Panc1 (cell line): ENCODE data around the gene CDH6. TPM values are rescaled to one million over a fixed set of nuclear protein-coding genes. Genes with fewer than 3 reads are reported as not detected.

Experiments
- ATAC-seq: fragments of 200-7000 bp; cut with Tn5 transposase; 2 replicates; pipeline ENCODE4 v1.9.1; 2020; ENCODE audit warnings: mild to moderate bottlenecking, moderate library complexity
- BruUV-seq: library from RNA; stranded (reverse); fragments of 400-500 nt; replicated peaks from 2 replicates; lab custom pipeline; 2021; lab: Mats Ljungman, UMichigan
- CTCF ChIA-PET: fragments of 300-600 bp; sonication (Branson Sonifier 250); formaldehyde crosslinking; loops from one replicate; lab custom pipeline; 2022; ENCODE audit warnings: antibody characterized with exemption; lab: Charles Lee
- POLR2A ChIA-PET: fragments of 300-600 bp; sonication (Branson Sonifier 250); formaldehyde crosslinking; loops from one replicate; lab custom pipeline; 2022; ENCODE audit warnings: antibody characterized with exemption; lab: Charles Lee
- DNase-seq: peaks from one replicate; pipeline ENCODE4 v3.0.0-alpha.2; 2010; ENCODE audit warnings: low read depth, low spot score
- H3K27ac ChIP-seq: 2 replicates; pipeline ENCODE4 v1.5.1; 2011; ENCODE audit warnings: mild to moderate bottlenecking, low read length, inconsistent platforms
- H3K27me3 ChIP-seq: fragments of 200-500 bp; sonication (Bioruptor generic); 2 replicates; pipeline ENCODE4 v1.6.0; 2014; ENCODE audit warnings: low read length, inconsistent platforms; ENCODE audit not compliant: control insufficient read depth, insufficient read depth
- H3K36me3 ChIP-seq: fragments of 200-500 bp; sonication (Bioruptor generic); 2 replicates; pipeline ENCODE4 v1.5.1; 2014; ENCODE audit warnings: inconsistent platforms, mild to moderate bottlenecking, low read length, moderate library complexity; ENCODE audit not compliant: control insufficient read depth, insufficient read depth
- H3K4me1 ChIP-seq: 2 replicates; pipeline ENCODE4 v1.5.1; 2011; ENCODE audit warnings: inconsistent platforms, mild to moderate bottlenecking, low read length, moderate library complexity; ENCODE audit not compliant: control insufficient read depth, insufficient read depth
- H3K4me3 ChIP-seq, 2 experiments: 2 replicates each; pipeline ENCODE4 v1.5.1; 2011 to 2012; ENCODE audit warnings: low read depth in 2 of 2, low read length in 2 of 2, mild to moderate bottlenecking in 2 of 2, inconsistent platforms in 1 of 2, moderate library complexity in 1 of 2
- H3K9me3 ChIP-seq: fragments of 200-500 bp; sonication (Bioruptor generic); 2 replicates; pipeline ENCODE4 v1.5.1; 2014; ENCODE audit warnings: low read depth, mild to moderate bottlenecking, inconsistent platforms, low read length, moderate library complexity; ENCODE audit not compliant: control insufficient read depth, insufficient read depth
- CTCF ChIP-seq: fragments of 450-650 bp; IDR thresholded peaks from 2 replicates; pipeline ENCODE4 v1.5.1; 2017; ENCODE audit warnings: mild to moderate bottlenecking
- POLR2AphosphoS5 ChIP-seq: IDR thresholded peaks from 2 replicates; pipeline ENCODE4 v1.6.1; 2012; ENCODE audit warnings: mild to moderate bottlenecking, low read depth, low read length, moderate library complexity
- REST ChIP-seq, 2 experiments: IDR thresholded peaks; 2 replicates each; pipeline ENCODE4 v1.6.1; 2011 to 2012; ENCODE audit warnings: low read depth in 2 of 2, control low read depth in 1 of 2, low read length in 1 of 2, mild to moderate bottlenecking in 1 of 2, moderate library complexity in 1 of 2; ENCODE audit not compliant: insufficient read depth in 1 of 2
- SIN3A ChIP-seq: IDR thresholded peaks from 2 replicates; pipeline ENCODE4 v1.6.1; 2012; ENCODE audit warnings: low read depth, mild to moderate bottlenecking, low read length, moderate library complexity, borderline replicate concordance; ENCODE audit not compliant: insufficient read depth
- TCF7L2 ChIP-seq: IDR thresholded peaks from 2 replicates; pipeline ENCODE4 v1.6.1; 2011; ENCODE audit warnings: mild to moderate bottlenecking, low read depth, low read length, inconsistent platforms
- in situ Hi-C: cut with HindIII; loops from 2 replicates; pipeline ENCODE4 v1.10.0; 2016; ENCODE audit warnings: low sequenced_read_pairs, low pct_unique_long_range_greater_than_20kb
- intact Hi-C: fragments of 100-400 bp; cut with micrococcal nuclease; formaldehyde crosslinking; loops from one replicate; pipeline ENCODE4 v1.10.0; 2022; ENCODE audit not compliant: unreplicated experiment
- total RNA-seq: library from RNA; stranded (reverse); gene quantifications from one replicate; pipeline ENCODE4 v1.2.1, GENCODE V29; 2021; ENCODE audit not compliant: unreplicated experiment

CDH6 gene
- total RNA-seq, 1 experiment from 2014 or later, result 0.36 TPM

- intact Hi-C loops, result no loop called here
- BruUV-seq, result no TSS peak
These were observed 33.2 kb downstream of the CDH6 start for GRCh38 chr5:31226651-31227050.

GRCh38 chr5:31229266-31229665 lies 35.8 kb downstream of the CDH6 start:
- intact Hi-C loops, result no loop called here
- Histone ChIP-seq H3K9me3 (no peaks in the 10 kb centered on the region), H3K27ac (no peak overlapping the region), H3K4me1 (no peaks in the 10 kb centered on the region), H3K4me3 (no peak overlapping the region), H3K27me3 (no peaks in the 10 kb centered on the region), H3K36me3 (no peaks in the 10 kb centered on the region)
- no TSS peak for BruUV-seq
- TF ChIP-seq POLR2AphosphoS5, result no peak
- TF ChIP-seq CTCF, result no peak
- no peak for TF ChIP-seq SIN3A
- no peak for TF ChIP-seq TCF7L2
- TF ChIP-seq REST (IDR thresholded peaks at IDR 0.05; ENCODE audit: insufficient read depth in 1 of 2, low read depth in 2 of 2, low read length in 1 of 2), result no peak
- CTCF ChIA-PET, result no interaction called here
- DNase-seq (no peak), ATAC-seq (no peak)
- POLR2A ChIA-PET, result no interaction called here
- in situ Hi-C loops, result no loop called here

More at GRCh38 chr5:31226651-31227050, 33.2 kb downstream of the CDH6 start:
- no peaks in the 10 kb centered on the region for H3K9me3 ChIP-seq
- ChIA-PET CTCF (no interaction called here), POLR2A (no interaction called here)
- no peak overlapping the region for H3K4me3 ChIP-seq
- no peak for TF ChIP-seq SIN3A
- no peak for TF ChIP-seq CTCF
- no peak for TF ChIP-seq POLR2AphosphoS5
- TF ChIP-seq TCF7L2, result no peak
- no peak overlapping the region for H3K27ac ChIP-seq
- no peaks in the 10 kb centered on the region for H3K4me1 ChIP-seq
- no peaks in the 10 kb centered on the region for H3K36me3 ChIP-seq
- H3K27me3 ChIP-seq, result no peaks in the 10 kb centered on the region
- ATAC-seq, result no peak
- in situ Hi-C loops, result no loop called here
- DNase-seq, result no peak
